ENCODE measurements around the gene GAD1. TPM values are rescaled to one million over a fixed set of nuclear protein-coding genes. Genes with fewer than 3 reads are reported as not detected.

GAD1 gene
- 0.20 to 0.34 TPM (median 0.31 TPM) in 3 replicates for total RNA-seq

DNA sequence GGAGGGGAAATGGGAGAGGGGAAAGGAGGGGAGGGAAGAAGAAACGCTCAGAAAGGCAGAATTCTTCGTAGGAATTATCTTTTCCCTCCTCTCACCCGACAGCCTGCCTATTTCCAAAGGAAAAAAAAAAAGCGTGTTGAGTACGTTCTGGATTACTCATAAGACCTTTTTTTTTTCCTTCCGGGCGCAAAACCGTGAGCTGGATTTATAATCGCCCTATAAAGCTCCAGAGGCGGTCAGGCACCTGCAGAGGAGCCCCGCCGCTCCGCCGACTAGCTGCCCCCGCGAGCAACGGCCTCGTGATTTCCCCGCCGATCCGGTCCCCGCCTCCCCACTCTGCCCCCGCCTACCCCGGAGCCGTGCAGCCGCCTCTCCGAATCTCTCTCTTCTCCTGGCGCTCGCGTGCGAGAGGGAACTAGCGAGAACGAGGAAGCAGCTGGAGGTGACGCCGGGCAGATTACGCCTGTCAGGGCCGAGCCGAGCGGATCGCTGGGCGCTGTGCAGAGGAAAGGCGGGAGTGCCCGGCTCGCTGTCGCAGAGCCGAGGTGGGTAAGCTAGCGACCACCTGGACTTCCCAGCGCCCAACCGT, at the start of gene GAD1:
GAD1 (plus strand) TSS at position 384 of the 589 bp plus-strand sequence. CDS start 1,705 bp downstream, outside the sequence.
- Mint-ChIP-seq H3K4me3 (peak within 1 kb of the TSS; percentile 62), H3K36me3 (no peaks in the 10 kb centered on the region), H3K27me3 (ENCODE audit: low read depth) (peaks cover 93% of the 10 kb centered on the region), H3K9me3 (no peaks in the 10 kb centered on the region), H3K4me1 (peaks cover 42% of the 10 kb centered on the region), H3K27ac (no peak within 1 kb of the TSS)
- no peak for DNase-seq (ENCODE audit: low spot score in 2 of 2, unreplicated experiment in 2 of 2)
- no peak for TF ChIP-seq CTCF (IDR thresholded peaks at IDR 0.05; ENCODE audit: unreplicated experiment)

DNA sequence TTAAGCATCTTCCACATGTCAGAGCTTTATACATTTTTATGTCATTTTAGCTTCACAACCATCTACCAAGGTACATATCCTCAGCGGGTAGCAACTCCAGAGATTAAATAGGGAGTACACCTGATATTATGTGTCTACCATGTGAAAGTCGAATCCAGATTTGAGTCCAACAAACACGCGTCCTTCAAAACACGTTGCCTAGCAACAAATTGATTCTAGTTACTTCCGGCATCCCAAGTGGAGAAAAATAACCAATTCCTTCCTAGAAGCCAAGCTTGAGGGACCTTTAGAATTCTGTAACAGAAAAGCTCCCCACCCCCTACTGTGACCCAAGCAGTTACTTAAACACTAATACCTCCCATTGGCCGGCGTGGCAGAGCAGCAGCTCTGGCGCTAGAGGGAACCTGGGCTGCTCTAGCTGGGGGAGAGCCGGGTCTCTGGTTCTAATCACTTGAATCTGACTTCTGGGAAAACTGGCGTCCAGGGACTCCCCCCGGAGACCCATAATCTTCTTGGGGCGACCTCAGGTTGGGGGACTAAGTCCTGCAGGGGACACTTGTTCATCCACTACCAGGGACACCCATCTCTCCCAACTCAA, 46.6 kb upstream of the GAD1 start, which contains the start of gene ERICH2:
ERICH2 (plus strand) TSS at position 371 of the 598 bp plus-strand sequence. CDS start 304 bp downstream, outside the sequence.
- Mint-ChIP-seq H3K36me3 (no peaks in the 10 kb centered on the region), H3K27me3 (ENCODE audit: low read depth) (peaks cover 24% of the 10 kb centered on the region), H3K4me1 (peaks cover 12% of the 10 kb centered on the region), H3K27ac (peak within 1 kb of the TSS; percentile 84), H3K4me3 (peak within 1 kb of the TSS; percentile 80), H3K9me3 (no peaks in the 10 kb centered on the region)
- no peak for DNase-seq (ENCODE audit: low spot score in 2 of 2, unreplicated experiment in 2 of 2)
- TF ChIP-seq CTCF (IDR thresholded peaks at IDR 0.05; ENCODE audit: unreplicated experiment) = no peak

DNA sequence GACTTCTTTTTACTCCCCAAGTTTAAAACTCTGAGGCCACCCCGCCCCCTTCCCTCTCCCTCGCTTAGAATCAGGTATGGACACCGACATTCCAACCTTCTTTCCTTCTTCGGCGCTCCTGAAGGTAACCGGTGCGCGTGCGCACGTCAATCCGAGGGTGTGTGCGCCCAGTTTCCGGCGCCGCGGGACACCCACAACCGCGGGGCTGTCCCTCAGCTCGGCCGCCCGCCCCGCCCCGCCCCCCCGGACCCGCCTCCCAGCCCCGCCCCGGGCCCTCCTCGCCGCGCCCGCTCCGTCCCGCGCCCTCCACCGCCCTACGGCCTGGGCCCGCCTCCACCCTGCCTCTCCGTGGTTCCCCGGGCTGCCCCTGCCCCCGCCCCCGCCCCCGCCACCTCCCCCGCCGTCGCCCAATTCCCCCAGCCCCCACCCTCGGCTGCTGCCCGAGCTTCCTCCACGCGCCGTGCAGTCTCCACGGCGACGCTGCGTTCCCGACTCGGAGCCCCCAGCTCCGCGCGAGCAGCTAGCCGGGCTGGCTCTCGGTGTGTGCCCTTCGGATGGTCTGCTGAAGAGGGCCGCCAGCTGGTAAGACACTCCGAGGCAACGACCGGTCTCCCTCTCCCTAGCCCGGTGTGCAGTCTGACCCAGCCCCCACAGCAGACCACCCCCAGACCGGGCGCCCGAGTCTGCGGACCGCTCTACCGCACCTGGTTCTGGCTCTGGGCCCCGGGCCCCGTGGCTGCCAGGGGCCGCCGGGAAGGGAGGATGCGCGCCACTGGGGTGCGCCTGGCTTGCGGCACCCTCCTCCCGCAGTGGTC, 45.9 kb upstream of the GAD1 start:
- Mint-ChIP-seq H3K27me3 (ENCODE audit: low read depth) (peaks cover 27% of the 10 kb centered on the region), H3K4me1 (peaks cover 12% of the 10 kb centered on the region), H3K4me3 (peak overlapping the region; percentile 80), H3K9me3 (no peaks in the 10 kb centered on the region), H3K36me3 (no peaks in the 10 kb centered on the region), H3K27ac (peak overlapping the region; percentile 84)
- peak; percentile 70 to 77 for DNase-seq (ENCODE audit: low spot score in 2 of 2, unreplicated experiment in 2 of 2)
- TF ChIP-seq CTCF (IDR thresholded peaks at IDR 0.05; ENCODE audit: unreplicated experiment) = no peak

DNA sequence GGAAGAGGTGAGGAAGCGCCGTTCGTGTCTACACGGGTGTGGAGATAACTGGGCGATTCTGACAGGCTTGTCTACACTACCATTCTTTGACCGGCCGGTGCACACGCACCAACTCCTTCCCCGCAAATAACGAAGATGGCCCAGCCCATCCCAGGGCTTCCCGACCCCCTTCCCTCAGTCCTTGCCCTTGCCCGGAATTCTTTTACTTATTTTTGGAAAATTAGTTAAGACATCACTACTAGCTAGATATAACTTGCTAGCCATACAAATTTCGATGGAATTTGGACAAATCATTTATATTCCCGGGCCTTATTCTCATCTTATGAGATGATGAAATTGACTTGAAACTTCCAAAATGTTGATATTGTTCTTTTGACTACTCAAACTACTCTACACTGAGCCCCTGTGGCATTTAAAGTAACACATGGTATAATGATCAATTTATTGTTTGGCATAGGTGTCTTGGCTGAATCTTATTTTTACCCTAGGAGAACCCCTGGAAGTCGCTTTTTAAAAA, 45.2 kb upstream of the GAD1 start:
- Mint-ChIP-seq H3K4me3 (peak overlapping the region; percentile 76), H3K27ac (no peak overlapping the region), H3K27me3 (ENCODE audit: low read depth) (peaks cover 27% of the 10 kb centered on the region), H3K36me3 (no peaks in the 10 kb centered on the region), H3K4me1 (peaks cover 12% of the 10 kb centered on the region), H3K9me3 (no peaks in the 10 kb centered on the region)
- no peak for DNase-seq (ENCODE audit: low spot score in 2 of 2, unreplicated experiment in 2 of 2)
- TF ChIP-seq CTCF (IDR thresholded peaks at IDR 0.05; ENCODE audit: unreplicated experiment) = no peak

- H3K4me1 Mint-ChIP-seq = peaks cover 9% of the 10 kb centered on the region
- H3K36me3 Mint-ChIP-seq = no peaks in the 10 kb centered on the region
- no peak overlapping the region for H3K27ac Mint-ChIP-seq
- TF ChIP-seq CTCF (IDR thresholded peaks at IDR 0.05; ENCODE audit: unreplicated experiment) = no peak
- peak overlapping the region; percentile 47 for H3K4me3 Mint-ChIP-seq
- H3K27me3 Mint-ChIP-seq (ENCODE audit: low read depth) = peaks cover 27% of the 10 kb centered on the region
- no peak for DNase-seq (ENCODE audit: low spot score in 2 of 2, unreplicated experiment in 2 of 2)
- H3K9me3 Mint-ChIP-seq = no peaks in the 10 kb centered on the region
These were observed 44.4 kb upstream of the GAD1 start for GRCh38 chr2:170772295-170772694.

Measured in mesothelial cell of epicardium (in vitro differentiated cells).